SK-N-MC (cell line): ENCODE results near the gene NGRN.
"Not testable (repeated sequence)": the region's sequence is repeated elsewhere in the genome, so short reads cannot be mapped to it uniquely, and the experiment has no call there.

Experiments used
- DNase-seq: peaks from one replicate; pipeline ENCODE4 v3.0.0-alpha.2; 2011; ENCODE audit warnings: low read depth, low spot score
- H3K27ac ChIP-seq: fragments of 200-600 bp; sonication (generic); 2 replicates; pipeline ENCODE4 v1.5.1; 2016; ENCODE audit warnings: mixed run types
- H3K36me3 ChIP-seq: fragments of 200-600 bp; sonication (generic); 2 replicates; pipeline ENCODE4 v1.6.1; 2017; ENCODE audit warnings: antibody characterized with exemption, low read length, mixed read lengths; ENCODE audit not compliant: insufficient read depth
- H3K4me3 ChIP-seq: fragments of 200-600 bp; sonication (generic); 2 replicates; pipeline ENCODE4 v1.5.1; 2016
- H3K9ac ChIP-seq: fragments of 200-600 bp; sonication (generic); 2 replicates; pipeline ENCODE4 v1.8.0; 2017; ENCODE audit warnings: mixed run types, mixed read lengths; ENCODE audit not compliant: insufficient read length
- H3K9me3 ChIP-seq: fragments of 200-600 bp; sonication (generic); 2 replicates; pipeline ENCODE4 v1.6.1; 2017; ENCODE audit warnings: low read depth, mild to moderate bottlenecking, antibody characterized with exemption, low read length, moderate library complexity, mixed read lengths
- EZH2 ChIP-seq: fragments of 200-600 bp; sonication (generic); IDR thresholded peaks from one replicate; pipeline ENCODE4 v1.6.1; 2017; ENCODE audit warnings: antibody characterized with exemption
- FOXP2 ChIP-seq: optimal IDR thresholded peaks from 2 replicates; pipeline ENCODE3; 2011; ENCODE audit warnings: mild to moderate bottlenecking, moderate library complexity; ENCODE audit not compliant: insufficient read depth; ENCODE audit errors: extremely low read length, control extremely low read depth
- POLR2AphosphoS5 ChIP-seq: IDR thresholded peaks from 2 replicates; pipeline ENCODE4 v1.6.1; 2012; ENCODE audit warnings: mild to moderate bottlenecking, low read depth, low read length, borderline replicate concordance

Gene NGRN

DNA sequence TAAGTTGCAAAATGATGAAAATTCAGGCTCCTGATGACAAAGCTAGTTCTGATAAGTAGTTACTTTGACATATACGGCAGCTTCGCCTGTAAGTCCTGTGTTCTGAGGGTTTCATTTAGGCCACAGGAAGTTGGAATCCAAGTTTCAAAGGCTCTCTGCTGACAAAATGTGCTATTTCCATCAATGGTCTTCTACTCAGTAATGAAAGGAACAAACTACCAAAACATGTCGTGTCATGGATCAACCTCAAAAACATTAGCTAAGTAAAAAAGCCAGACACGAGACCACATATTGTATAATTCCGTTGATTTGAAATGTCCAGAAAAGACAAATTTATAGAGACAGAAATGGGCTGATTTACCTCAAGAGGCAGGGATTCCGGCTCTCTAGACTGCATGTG, 22.5 kb downstream of the NGRN start:
- Histone ChIP-seq H3K27ac (no peak overlapping the region), H3K9me3 (no peaks in the 10 kb centered on the region), H3K36me3 (no peaks in the 10 kb centered on the region), H3K4me3 (no peak overlapping the region), H3K9ac (no peak overlapping the region)
- TF ChIP-seq POLR2AphosphoS5: no peak
- no peak for TF ChIP-seq EZH2
- no peak for TF ChIP-seq FOXP2
- no peak for DNase-seq

DNA sequence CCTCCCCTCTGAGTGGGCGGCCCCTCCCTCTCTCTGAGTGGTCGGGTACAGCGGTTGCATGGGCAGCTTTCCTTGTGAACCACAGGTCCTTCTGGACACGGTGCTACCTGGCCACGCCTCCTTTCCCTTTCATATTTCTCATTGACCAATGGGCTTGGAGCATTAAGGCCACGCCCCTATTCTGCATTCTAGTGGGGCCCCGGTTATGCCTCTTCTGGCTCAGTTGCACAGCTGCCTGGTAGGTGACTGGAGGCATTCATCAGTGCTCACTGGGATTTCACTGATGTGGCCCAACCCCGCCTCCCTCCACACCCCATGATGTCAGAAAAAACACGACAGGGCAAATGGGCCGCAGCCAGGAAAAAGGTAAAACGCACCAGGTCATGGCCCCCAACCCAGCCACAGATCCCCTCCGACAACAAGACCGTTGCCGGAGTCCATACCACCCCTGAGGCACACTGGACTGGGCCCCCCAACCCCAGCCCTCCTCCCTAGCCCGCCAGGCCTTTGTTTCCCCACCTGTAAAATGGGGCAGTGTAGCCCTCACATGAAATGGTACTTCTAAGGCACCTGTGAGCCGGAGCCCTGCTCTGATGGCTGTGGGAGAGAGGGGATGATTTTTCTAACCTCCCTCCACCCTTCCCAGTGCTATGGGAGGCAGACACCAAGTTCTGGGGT, 26.3 kb downstream of the NGRN start:
- DNase-seq: no peak
- Histone ChIP-seq H3K27ac (no peak overlapping the region), H3K36me3 (no peaks in the 10 kb centered on the region), H3K9me3 (no peaks in the 10 kb centered on the region), H3K9ac (no peak overlapping the region), H3K4me3 (no peak overlapping the region)
- TF ChIP-seq EZH2 (no peak), FOXP2 (no peak), POLR2AphosphoS5 (no peak)

DNA sequence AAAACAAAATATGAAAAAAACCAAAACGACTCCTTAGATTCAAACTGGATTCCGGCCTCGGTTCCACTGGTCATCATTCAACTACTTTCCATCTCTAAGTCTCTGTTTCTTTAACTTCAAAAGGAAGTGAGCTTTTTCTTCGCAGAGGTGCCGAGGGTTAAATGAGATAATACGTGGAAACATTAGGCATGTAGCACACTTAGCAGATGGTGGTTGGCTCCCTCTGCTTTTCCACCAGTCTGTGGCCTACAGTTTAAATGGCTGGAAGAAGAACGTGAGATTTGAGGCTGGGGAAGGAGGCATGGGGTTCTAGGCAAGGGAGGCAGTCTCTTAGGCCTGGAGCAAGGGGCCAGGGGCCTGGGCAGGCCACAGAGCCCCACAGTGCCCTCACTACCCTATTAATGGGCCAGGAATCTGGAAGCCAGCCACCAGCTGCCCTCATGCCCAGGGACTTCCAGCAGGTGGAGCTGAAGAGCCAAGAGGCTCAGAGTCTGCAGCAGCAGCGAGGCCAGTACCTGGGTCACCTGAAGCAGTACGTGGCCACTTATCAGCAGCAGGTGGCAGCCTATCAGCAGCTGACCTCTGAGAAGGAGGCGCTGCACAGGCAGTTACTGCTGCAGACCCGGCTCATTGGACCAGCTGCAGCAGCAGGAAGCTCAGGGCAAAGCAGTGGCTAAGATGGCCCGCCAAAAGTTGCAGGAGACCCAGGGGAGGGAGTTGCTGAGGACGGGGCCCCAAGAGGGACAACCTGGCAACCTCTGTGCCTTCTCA, 27.8 kb downstream of the NGRN start:
- H3K9ac ChIP-seq, H3K27ac ChIP-seq, H3K4me3 ChIP-seq, H3K36me3 ChIP-seq, H3K9me3 ChIP-seq, DNase-seq: not testable (repeated sequence)

DNA sequence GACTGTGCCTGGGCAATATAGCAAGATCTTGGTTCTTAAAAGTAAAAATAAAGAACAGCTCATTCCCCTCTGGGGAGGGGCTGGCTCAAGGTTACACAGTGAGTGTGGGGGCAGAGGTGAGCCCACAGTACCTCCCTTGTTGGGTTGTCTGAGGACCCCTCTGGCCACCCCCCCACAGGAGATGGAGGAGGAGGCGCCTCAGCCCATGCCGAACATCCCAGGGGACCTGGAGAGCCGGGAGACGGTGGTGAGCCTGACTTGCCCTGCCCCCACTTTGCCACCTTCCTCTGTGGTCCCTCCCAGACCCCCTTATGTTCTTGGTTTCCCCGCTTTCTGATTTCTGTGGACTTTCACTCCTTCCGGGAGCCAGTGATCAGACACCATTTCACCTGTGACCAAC, 28.7 kb downstream of the NGRN start:
- Histone ChIP-seq H3K9me3 (no peaks in the 10 kb centered on the region; the same call in 1 of the 2 replicates), H3K36me3 (no peaks in the 10 kb centered on the region), H3K4me3 (no peak overlapping the region), H3K9ac (no peak overlapping the region), H3K27ac (no peak overlapping the region)
- TF ChIP-seq EZH2 (no peak), POLR2AphosphoS5 (no peak)
- DNase-seq: no peak

DNA sequence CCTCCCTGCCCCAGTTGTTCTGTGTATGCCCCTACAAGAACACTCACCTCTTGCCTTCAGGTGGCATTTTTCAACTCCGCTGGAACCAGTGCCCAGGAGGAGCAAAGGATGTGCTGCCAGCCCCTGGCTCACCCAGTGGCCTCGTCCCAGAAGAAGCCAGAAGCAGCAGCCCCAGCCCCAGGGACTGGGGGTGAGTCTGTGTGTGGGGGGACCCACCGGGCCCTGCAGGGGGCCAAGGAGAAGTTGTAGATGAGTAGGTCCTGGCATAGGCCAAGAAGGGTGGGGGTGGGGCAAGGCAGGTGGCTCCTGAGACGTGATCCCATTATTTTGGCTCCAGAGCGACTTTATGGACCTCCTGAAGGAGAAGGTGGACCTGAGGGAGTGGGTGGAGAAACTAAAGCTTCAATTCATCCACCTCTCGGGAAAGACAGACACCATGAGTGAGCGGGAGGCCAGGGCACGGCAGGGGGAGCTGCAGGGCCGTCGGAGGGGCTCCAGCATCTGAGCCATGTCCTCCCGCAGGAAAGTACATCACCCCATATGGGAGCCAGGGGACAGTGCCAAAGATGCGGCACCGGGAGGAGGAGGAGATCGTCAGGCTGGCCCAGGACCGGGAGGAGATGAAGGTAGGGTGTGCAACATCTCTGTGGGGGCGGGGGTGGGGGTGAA, 29.3 kb downstream of the NGRN start:
- TF ChIP-seq EZH2 (no peak), POLR2AphosphoS5 (no peak)
- H3K9me3 ChIP-seq: no peaks in the 10 kb centered on the region; the same call in 1 of the 2 replicates
- DNase-seq: no peak
- H3K4me3 ChIP-seq: no peak overlapping the region
- no peaks in the 10 kb centered on the region for H3K36me3 ChIP-seq
- no peak overlapping the region for H3K9ac ChIP-seq
- H3K27ac ChIP-seq: no peak overlapping the region

DNA sequence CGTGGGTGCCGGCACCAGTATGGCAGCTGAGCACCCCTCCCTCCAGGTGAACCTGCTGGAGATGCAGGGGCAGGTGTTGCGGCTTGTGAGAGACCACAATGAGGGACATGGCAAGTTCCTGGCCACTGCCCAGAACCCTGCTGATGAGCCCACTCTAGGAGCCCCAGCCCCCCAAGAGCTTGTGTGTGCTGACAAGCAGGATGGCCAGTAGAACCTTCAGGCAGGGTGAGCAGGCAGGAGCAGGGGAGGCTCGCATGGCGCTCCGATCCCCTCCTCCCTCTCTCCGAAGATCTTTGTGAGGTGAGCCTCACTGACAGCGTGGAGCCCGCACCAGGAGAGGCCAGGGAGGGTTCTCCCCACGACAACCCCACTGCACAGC, 29.8 kb downstream of the NGRN start:
- Histone ChIP-seq H3K36me3 (no peaks in the 10 kb centered on the region), H3K9ac (no peak overlapping the region), H3K4me3 (no peak overlapping the region), H3K27ac (no peak overlapping the region), H3K9me3 (no peaks in the 10 kb centered on the region; the same call in 1 of the 2 replicates)
- no peak for TF ChIP-seq EZH2
- no peak for TF ChIP-seq FOXP2
- no peak for TF ChIP-seq POLR2AphosphoS5
- DNase-seq: no peak

DNA sequence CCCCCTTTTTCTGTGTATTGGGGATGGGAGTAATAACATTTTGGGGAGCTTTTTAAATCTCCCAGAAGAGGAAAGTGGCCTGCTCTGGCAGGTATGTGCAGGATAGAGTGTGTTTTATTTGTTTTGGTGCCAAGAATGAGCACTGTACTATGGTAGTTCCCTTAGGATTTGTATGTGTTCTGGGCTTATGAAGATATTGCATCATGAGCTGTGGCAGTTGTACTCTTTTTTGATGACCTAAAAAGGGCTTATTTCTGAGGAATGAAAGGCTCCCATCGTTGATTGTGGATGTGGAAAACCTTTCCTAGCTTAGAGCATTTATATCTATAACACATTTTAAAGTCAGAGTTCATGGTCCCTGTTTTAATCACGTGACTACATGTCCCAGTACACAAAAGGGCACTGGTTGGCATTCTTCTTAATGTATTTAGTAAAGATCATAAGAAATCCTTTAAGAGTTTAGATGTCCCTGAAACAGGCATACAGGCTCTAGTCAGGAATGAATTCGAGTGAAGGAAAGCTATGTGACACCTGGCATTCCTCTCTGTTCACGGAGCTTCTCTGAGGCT, 30.9 kb downstream of the NGRN start:
- not testable (repeated sequence) for DNase-seq, H3K4me3 ChIP-seq

DNA sequence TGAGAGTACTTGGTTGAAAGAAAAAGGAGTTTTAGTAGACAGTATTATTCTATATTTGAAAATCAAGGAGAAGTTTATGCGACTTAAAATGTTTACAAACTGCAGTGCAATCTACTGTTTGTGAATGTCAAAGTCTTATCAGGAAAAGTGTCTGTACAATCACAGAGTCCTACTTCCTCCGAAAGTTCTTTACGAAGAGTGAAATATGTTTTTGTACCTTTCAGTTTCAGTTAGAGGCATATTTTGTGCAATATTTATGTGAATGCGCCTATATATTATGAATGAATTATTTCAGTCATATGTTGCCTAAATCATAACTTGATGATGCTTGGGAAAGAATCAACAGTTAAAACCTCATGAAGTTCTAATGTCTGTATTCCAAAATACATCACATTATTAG, 31.5 kb downstream of the NGRN start:
- TF ChIP-seq POLR2AphosphoS5: no peak
- TF ChIP-seq EZH2: no peak
- TF ChIP-seq FOXP2: no peak
- Histone ChIP-seq H3K9ac (no peak overlapping the region), H3K9me3 (no peaks in the 10 kb centered on the region; the same call in 1 of the 2 replicates), H3K4me3 (no peak overlapping the region), H3K27ac (no peak overlapping the region), H3K36me3 (no peaks in the 10 kb centered on the region)
- no peak for DNase-seq

More for the DNA sequence above, 30.9 kb downstream of the NGRN start:
- not testable (repeated sequence) for H3K9me3 ChIP-seq, H3K36me3 ChIP-seq, H3K27ac ChIP-seq, H3K9ac ChIP-seq
